Measurements from ENCODE around the gene PARD3. TPM values are rescaled to one million over a fixed set of nuclear protein-coding genes. Genes with fewer than 3 reads are reported as not detected.

Gene PARD3
- total RNA-seq, 1 experiment from 2014 or later = 46.3 TPM

DNA sequence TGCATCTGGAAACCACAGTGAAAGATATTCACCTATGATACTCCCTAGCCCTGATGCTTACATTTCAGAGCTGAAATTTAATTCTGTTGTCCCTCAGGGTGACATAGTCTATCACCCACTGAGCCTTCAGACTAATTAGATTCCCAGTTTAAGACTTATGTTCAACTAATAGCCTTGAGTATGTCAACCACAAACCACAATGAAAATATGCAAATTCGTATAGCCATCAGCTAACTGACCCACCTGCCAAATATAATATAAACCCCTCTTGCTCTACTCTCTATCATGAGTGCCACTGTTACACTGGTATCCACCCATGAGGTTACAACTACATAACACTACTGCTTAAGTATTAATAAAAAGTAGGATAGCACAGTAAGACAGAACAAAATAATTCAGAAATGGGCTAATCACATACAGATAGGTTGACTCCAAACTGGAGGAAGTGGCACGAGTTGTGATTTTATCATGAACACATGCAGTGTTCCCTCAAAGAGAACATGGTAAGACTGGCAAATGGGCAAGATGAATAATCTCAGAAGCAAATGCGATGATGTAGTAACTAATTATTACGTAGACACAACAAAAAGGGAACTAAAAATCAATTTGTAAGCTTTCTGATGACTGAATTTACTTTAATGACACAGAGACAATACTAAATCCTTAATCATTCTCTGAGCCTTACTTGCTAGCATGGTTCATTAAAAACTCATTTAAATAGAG lies 290.6 kb downstream of the PARD3 start:
- RAD21 ChIA-PET (ENCODE audit: low non-redundant PET in 1 of 2, low total read pairs in 2 of 2, uncharacterized antibody in 2 of 2, unreplicated experiment in 2 of 2) = interaction anchor here in 1 of 2 experiments (1.6 kb wide), 1 partner anchor 114 kb away, joined by 4 read pairs; no protein-coding TSS in a partner anchor
- Histone ChIP-seq H3K9ac (ENCODE audit: low read length) (no peak overlapping the region), H3K9me3 (ENCODE audit: control insufficient read depth in 1 of 2, insufficient read depth in 1 of 2, low read depth in 1 of 2, low read length in 2 of 2) (no peaks in the 10 kb centered on the region), H3K27ac (ENCODE audit: low read depth, low read length) (no peak overlapping the region), H3K79me2 (ENCODE audit: insufficient read depth, low read length) (peaks cover 24% of the 10 kb centered on the region; the same call in 1 of the 2 replicates), H3K36me3 (ENCODE audit: control insufficient read depth in 1 of 2, insufficient read depth in 2 of 2, low read length in 2 of 2) (no peaks in the 10 kb centered on the region), H3K4me3 (replicated peaks in 1 of 2; ENCODE audit: low read depth in 1 of 2, low read length in 2 of 2) (no peak overlapping the region), H3K4me1 (ENCODE audit: control insufficient read depth in 1 of 2, insufficient read depth in 2 of 2, low read length in 2 of 2) (peaks cover 32 to 41% of the 10 kb centered on the region in 2 experiments), H3K27me3 (ENCODE audit: insufficient read depth, low read length) (no peaks in the 10 kb centered on the region), H4K20me1 (ENCODE audit: insufficient read depth) (no peaks in the 10 kb centered on the region), H3K4me2 (ENCODE audit: low read length) (no peak overlapping the region), H3K9me2 (ENCODE audit: insufficient read depth) (no peaks in the 10 kb centered on the region; the same call in 1 of the 2 replicates), H2AFZ (ENCODE audit: low read depth, low read length, poor library complexity, severe bottlenecking) (no peak overlapping the region)
- POLR2A ChIA-PET = no interaction called here
- ATAC-seq (no peak), DNase-seq (ENCODE audit: low read depth, low spot score) (no peak)
- TF ChIP-seq JUND (IDR thresholded peaks at IDR 0.05) (no peak), TCF7L2 (IDR thresholded peaks at IDR 0.05; ENCODE audit: borderline replicate concordance, extremely low read depth, insufficient read depth, insufficient read length) (no peak), SP1 (IDR thresholded peaks at IDR 0.05; ENCODE audit: low read depth) (no peak), EZH2 (IDR thresholded peaks at IDR 0.05) (no peak), ZBTB33 (IDR thresholded peaks at IDR 0.05; ENCODE audit: extremely low read depth, insufficient replicate concordance, low read length) (no peak), EGR1 (IDR thresholded peaks at IDR 0.05; ENCODE audit: low read depth) (no peak), ELF1 (IDR thresholded peaks at IDR 0.05; ENCODE audit: borderline replicate concordance, low read depth) (no peak), SRF (IDR thresholded peaks at IDR 0.05; ENCODE audit: low read depth) (no peak), ZFX (IDR thresholded peaks at IDR 0.05) (no peak), FOSL1 (IDR thresholded peaks at IDR 0.05; ENCODE audit: low read depth) (no peak), YY1 (IDR thresholded peaks at IDR 0.05; ENCODE audit: extremely low read depth, insufficient replicate concordance, low read depth, low read length) (no peak), SIN3A (IDR thresholded peaks at IDR 0.05; ENCODE audit: low read depth) (no peak), ZNF274 (IDR thresholded peaks at IDR 0.05; ENCODE audit: low read depth, low read length) (no peak), REST (IDR thresholded peaks at IDR 0.05; ENCODE audit: low read depth) (no peak)
- TF ChIP-seq, protein P1, sequence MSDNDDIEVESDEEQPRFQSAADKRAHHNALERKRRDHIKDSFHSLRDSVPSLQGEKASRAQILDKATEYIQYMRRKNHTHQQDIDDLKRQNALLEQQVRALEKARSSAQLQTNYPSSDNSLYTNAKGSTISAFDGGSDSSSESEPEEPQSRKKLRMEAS (IDR thresholded peaks at IDR 0.05) = no peak
- no TSS peak for BruUV-seq (replicated peaks)
- CTCF ChIA-PET = no interaction called here
- intact Hi-C loops (cut with micrococcal nuclease) = no loop called here

All from HCT116 (cell line).